ENCODE results near the gene FCRL5. TPM values are rescaled to one million over a fixed set of nuclear protein-coding genes. Genes with fewer than 3 reads are reported as not detected.

The FCRL5 gene
- total RNA-seq, 1 experiment from 2014 or later, result not detected

DNA sequence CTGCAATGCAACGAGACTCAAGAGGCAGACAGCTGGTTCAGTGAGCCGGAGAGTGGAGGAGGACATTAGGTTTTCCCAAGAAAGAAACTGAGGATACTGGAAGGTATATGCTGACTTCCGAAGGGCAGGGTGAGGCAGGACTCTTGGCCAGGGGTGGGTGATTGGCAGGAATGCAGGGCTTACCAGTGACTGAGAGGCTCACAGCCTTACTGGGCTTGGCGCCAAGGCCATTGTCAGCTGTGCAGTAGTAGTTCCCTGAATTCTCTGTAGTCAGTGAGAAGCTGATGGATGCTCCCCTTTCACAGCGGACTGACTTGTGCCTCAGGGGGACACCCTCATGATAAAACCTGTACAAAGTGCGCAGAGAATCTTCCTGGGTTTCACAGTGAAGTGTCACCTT, 9.6 kb downstream of the FCRL5 start:
- Histone ChIP-seq H3K4me2 (no peak overlapping the region), H2AFZ (no peak overlapping the region), H3K9me3 (ENCODE audit: insufficient read depth, low read depth) (no peaks in the 10 kb centered on the region), H3F3A (ENCODE audit: insufficient read depth, low read depth) (no peaks in the 10 kb centered on the region), H3K4me1 (replicated peaks; ENCODE audit: insufficient read depth) (no peaks in the 10 kb centered on the region), H3K79me2 (ENCODE audit: low read depth) (no peaks in the 10 kb centered on the region), H3K27me3 (ENCODE audit: insufficient read depth, low read depth) (peaks cover 23% of the 10 kb centered on the region; the same call in 1 of the 2 replicates), H3K27ac (no peak overlapping the region), H3K36me3 (ENCODE audit: low read depth) (no peaks in the 10 kb centered on the region), H4K20me1 (ENCODE audit: insufficient read depth) (no peaks in the 10 kb centered on the region), H3K4me3 (no peak overlapping the region), H3K9me2 (ENCODE audit: insufficient read depth) (no peaks in the 10 kb centered on the region)
- no peak for DNase-seq
- BruUV-seq (replicated peaks), result no TSS peak
- intact Hi-C loops (cut with micrococcal nuclease; ENCODE audit: unreplicated experiment), result no loop called here
- ChIA-PET CTCF (no interaction called here), POLR2A (ENCODE audit: unreplicated experiment) (no interaction called here)
- TF ChIP-seq, protein P1, sequence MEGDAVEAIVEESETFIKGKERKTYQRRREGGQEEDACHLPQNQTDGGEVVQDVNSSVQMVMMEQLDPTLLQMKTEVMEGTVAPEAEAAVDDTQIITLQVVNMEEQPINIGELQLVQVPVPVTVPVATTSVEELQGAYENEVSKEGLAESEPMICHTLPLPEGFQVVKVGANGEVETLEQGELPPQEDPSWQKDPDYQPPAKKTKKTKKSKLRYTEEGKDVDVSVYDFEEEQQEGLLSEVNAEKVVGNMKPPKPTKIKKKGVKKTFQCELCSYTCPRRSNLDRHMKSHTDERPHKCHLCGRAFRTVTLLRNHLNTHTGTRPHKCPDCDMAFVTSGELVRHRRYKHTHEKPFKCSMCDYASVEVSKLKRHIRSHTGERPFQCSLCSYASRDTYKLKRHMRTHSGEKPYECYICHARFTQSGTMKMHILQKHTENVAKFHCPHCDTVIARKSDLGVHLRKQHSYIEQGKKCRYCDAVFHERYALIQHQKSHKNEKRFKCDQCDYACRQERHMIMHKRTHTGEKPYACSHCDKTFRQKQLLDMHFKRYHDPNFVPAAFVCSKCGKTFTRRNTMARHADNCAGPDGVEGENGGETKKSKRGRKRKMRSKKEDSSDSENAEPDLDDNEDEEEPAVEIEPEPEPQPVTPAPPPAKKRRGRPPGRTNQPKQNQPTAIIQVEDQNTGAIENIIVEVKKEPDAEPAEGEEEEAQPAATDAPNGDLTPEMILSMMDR (conservative IDR thresholded peaks at IDR 0.05), result no peak
- no peak for TF ChIP-seq EZH2 (IDR thresholded peaks at IDR 0.05; ENCODE audit: low read depth)

DNA sequence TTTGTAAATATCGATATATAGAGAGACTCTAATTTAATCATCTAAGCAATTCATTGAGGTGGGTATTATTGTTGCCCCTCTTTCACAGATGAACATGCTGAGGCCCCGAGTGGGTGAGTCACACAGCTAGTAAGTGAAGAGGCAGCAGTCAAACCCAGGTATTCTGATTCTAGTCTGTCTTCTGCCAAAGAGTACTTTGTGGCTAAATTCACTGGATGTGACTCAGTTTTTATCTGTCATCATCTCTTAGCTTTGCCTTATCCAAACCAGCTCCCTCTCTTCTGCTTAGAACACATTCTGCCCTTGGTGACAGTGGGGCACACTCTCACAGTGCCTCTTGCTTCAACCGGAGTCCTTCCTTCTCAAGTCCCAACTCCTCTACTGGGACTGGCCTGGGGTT, 11.5 kb downstream of the FCRL5 start:
- no TSS peak for BruUV-seq (replicated peaks)
- POLR2A ChIA-PET (ENCODE audit: unreplicated experiment), result no interaction called here
- Histone ChIP-seq H2AFZ (no peak overlapping the region), H3K27ac (no peak overlapping the region), H3K9me2 (ENCODE audit: insufficient read depth) (no peaks in the 10 kb centered on the region), H4K20me1 (ENCODE audit: insufficient read depth) (no peaks in the 10 kb centered on the region), H3K4me1 (replicated peaks; ENCODE audit: insufficient read depth) (no peaks in the 10 kb centered on the region), H3K79me2 (ENCODE audit: low read depth) (no peaks in the 10 kb centered on the region), H3F3A (ENCODE audit: insufficient read depth, low read depth) (no peaks in the 10 kb centered on the region), H3K9me3 (ENCODE audit: insufficient read depth, low read depth) (no peaks in the 10 kb centered on the region), H3K27me3 (ENCODE audit: insufficient read depth, low read depth) (peaks cover 18% of the 10 kb centered on the region; the same call in 1 of the 2 replicates), H3K4me2 (no peak overlapping the region), H3K36me3 (ENCODE audit: low read depth) (no peaks in the 10 kb centered on the region), H3K4me3 (no peak overlapping the region)
- no peak for DNase-seq
- no peak for TF ChIP-seq EZH2 (IDR thresholded peaks at IDR 0.05; ENCODE audit: low read depth)
- intact Hi-C loops (cut with micrococcal nuclease; ENCODE audit: unreplicated experiment), result no loop called here
- CTCF ChIA-PET, result no interaction called here

DNA sequence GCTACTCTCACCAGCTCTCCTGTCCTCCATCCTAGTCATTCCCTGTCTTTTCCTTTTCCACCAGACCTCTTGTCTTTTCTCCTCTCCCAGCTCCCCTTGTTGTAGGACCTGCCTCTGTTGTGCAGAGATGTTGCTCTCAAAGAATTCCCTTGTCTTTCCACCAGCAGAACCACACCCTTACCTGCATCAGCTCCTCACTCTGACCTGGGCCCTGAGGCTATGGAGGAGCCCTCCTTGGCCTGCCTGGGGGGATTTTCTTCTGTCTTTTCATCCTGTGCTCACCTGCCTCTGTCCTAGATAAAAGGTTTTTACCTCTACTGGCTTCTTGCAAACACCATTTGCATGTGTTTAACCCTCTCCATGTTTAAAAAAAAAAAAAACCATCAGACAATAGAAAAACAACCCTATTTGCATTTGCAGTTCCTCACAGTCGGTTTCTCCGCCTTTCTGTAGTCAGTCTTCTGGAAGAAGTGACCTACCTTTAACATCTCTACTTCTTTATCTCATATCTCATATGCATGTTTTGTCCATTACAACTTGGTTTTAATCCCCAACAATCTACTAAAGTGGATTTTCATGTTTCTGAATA, 12.1 kb downstream of the FCRL5 start:
- no peak for TF ChIP-seq EZH2 (IDR thresholded peaks at IDR 0.05; ENCODE audit: low read depth)
- TF ChIP-seq, protein P1 (conservative IDR thresholded peaks at IDR 0.05), result no peak
- BruUV-seq (replicated peaks), result no TSS peak
- ChIA-PET CTCF (no interaction called here), POLR2A (ENCODE audit: unreplicated experiment) (no interaction called here)
- H3K27ac ChIP-seq, result no peak overlapping the region
- H3K27me3 ChIP-seq (ENCODE audit: insufficient read depth, low read depth), result peaks cover 14% of the 10 kb centered on the region; the same call in 1 of the 2 replicates
- no peaks in the 10 kb centered on the region for H3K79me2 ChIP-seq (ENCODE audit: low read depth)
- no peaks in the 10 kb centered on the region for H3K36me3 ChIP-seq (ENCODE audit: low read depth)
- H3K9me2 ChIP-seq (ENCODE audit: insufficient read depth), result no peaks in the 10 kb centered on the region
- intact Hi-C loops (cut with micrococcal nuclease; ENCODE audit: unreplicated experiment), result no loop called here
- H3F3A ChIP-seq (ENCODE audit: insufficient read depth, low read depth), result no peaks in the 10 kb centered on the region
- no peak overlapping the region for H3K4me3 ChIP-seq
- DNase-seq, result no peak
- H3K4me2 ChIP-seq, result no peak overlapping the region
- H3K9me3 ChIP-seq (ENCODE audit: insufficient read depth, low read depth), result no peaks in the 10 kb centered on the region
- H4K20me1 ChIP-seq (ENCODE audit: insufficient read depth), result no peaks in the 10 kb centered on the region
- no peaks in the 10 kb centered on the region for H3K4me1 ChIP-seq (replicated peaks; ENCODE audit: insufficient read depth)
- H2AFZ ChIP-seq, result no peak overlapping the region

DNA sequence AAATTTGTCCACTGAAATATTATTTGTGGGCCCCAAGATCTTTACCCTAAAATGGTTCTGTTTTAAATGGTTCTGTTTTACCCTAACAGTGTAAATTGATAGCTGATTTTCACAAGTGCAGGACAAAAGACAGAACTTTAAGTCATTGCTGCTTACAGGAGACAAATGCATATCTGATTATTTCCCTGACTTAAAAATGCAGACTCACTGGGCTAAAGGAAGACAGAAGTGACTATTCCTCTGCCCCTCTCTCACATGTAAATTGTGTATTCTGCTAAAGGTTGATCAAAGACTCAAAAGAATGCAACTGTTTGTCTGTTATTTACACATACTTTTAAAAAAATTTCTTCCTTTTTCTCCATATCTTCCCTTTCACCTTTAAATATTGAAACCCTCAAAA, 12.7 kb downstream of the FCRL5 start:
- no peak overlapping the region for H2AFZ ChIP-seq
- POLR2A ChIA-PET (ENCODE audit: unreplicated experiment), result no interaction called here
- CTCF ChIA-PET, result no interaction called here
- no peaks in the 10 kb centered on the region for H3K4me1 ChIP-seq (replicated peaks; ENCODE audit: insufficient read depth)
- TF ChIP-seq EZH2 (IDR thresholded peaks at IDR 0.05; ENCODE audit: low read depth), result no peak
- TF ChIP-seq, protein P1 (conservative IDR thresholded peaks at IDR 0.05), result no peak
- H3K36me3 ChIP-seq (ENCODE audit: low read depth), result no peaks in the 10 kb centered on the region
- no peak overlapping the region for H3K27ac ChIP-seq
- no peaks in the 10 kb centered on the region for H3K9me2 ChIP-seq (ENCODE audit: insufficient read depth)
- intact Hi-C loops (cut with micrococcal nuclease; ENCODE audit: unreplicated experiment), result no loop called here
- H3K4me2 ChIP-seq, result no peak overlapping the region
- H3K9me3 ChIP-seq (ENCODE audit: insufficient read depth, low read depth), result no peaks in the 10 kb centered on the region
- H4K20me1 ChIP-seq (ENCODE audit: insufficient read depth), result no peaks in the 10 kb centered on the region
- H3F3A ChIP-seq (ENCODE audit: insufficient read depth, low read depth), result no peaks in the 10 kb centered on the region
- peaks cover 7% of the 10 kb centered on the region; the same call in 1 of the 2 replicates for H3K27me3 ChIP-seq (ENCODE audit: insufficient read depth, low read depth)
- no TSS peak for BruUV-seq (replicated peaks)
- no peak for DNase-seq
- H3K79me2 ChIP-seq (ENCODE audit: low read depth), result no peaks in the 10 kb centered on the region
- H3K4me3 ChIP-seq, result no peak overlapping the region
